NCI-H2227 treated with DMSO at 0.1 percent for 48 hours (cell line): ENCODE measurements around the gene DDHD1.
"Not testable (repeated sequence)": the region's sequence is repeated elsewhere in the genome, so short reads cannot be mapped to it uniquely, and the experiment has no call there.

Experiments
- DNase-seq: peaks from one replicate; lab custom pipeline; 2025; lab: John Stamatoyannopoulos, UW

Gene DDHD1

DNA sequence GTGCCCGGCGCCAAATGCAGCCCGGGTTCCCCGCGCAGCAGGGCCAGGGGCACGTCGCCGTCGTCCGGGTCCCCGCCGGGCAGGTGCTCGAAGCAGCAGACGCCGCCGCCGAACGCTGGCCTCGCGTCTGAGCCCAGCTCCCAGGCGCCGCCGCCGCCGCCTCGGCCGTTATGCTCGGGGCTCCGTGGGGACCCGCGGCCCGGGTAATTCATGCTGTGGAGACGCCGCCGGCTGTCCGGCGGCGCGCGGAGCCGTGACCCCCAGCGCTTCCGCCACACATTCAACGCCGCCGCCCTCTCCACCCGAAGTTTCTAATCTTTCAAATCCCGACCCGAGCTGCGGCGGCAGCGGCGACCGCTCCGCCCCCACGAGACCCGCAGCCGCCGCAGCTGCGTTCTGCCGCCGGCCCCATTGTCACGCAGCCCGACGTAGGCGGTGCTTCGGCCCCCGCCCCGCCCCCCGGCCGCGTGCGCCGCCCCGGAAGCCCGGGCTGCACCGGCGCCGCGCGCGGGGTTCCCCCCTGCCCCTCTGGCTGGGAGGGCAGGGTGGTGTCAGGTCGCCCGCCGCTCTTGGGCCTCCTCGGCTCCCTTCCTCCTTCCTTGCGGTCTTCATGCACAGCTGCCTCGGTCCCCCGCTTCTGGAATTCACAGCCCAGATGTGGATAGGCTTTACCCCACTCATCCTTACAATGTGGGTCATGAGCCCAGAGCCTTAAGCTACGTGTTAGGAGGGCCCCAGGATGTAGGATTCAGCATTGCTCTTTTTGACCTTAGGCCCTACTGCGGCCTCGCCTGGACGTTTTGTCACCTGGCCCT, at the start of gene DDHD1:
Gene DDHD1, minus strand, starts transcription at position 437 of the 815 bp plus-strand sequence. Its CDS starts 225 bp downstream, at position 212.
- peak; percentile 62 for DNase-seq

DNA sequence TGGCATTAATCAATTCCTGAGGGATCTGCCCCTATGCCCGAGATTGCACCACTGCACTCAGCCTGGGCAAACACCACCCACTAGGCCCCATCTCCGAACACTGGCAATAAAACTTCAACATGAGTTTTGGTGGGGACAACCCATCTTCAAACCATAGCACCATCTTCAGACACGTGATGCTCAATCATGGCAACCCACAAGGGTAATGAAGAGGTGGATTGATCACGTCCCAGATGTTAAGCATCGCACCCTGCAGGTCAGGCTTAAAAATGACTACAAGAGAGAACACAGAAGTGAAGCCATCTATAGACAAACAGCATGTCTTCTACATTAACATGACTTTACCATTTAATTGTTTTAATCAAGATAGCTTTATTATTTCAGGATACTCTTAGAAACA, 42.8 kb upstream of the DDHD1 start:
- DNase-seq: no peak

DNA sequence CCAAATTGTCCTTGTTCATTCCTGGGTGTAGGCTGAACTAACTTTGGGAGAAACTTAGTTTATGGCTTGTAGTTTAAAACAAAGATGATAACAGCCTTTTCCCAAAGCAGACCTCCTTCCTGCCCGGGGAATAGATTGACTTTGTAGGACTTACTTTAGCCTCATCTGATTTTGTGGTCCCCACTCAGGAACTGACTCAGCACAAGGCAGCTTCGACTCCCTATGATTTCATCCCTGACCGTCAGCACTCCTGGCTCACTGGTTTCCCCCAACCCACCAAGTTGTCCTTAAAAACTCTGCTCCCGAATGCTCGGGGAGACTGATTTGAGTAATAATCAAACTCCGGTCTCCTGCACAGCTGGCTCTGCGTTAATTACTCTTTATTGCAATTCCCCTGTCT, 40.1 kb upstream of the DDHD1 start:
- DNase-seq: no peak

DNA sequence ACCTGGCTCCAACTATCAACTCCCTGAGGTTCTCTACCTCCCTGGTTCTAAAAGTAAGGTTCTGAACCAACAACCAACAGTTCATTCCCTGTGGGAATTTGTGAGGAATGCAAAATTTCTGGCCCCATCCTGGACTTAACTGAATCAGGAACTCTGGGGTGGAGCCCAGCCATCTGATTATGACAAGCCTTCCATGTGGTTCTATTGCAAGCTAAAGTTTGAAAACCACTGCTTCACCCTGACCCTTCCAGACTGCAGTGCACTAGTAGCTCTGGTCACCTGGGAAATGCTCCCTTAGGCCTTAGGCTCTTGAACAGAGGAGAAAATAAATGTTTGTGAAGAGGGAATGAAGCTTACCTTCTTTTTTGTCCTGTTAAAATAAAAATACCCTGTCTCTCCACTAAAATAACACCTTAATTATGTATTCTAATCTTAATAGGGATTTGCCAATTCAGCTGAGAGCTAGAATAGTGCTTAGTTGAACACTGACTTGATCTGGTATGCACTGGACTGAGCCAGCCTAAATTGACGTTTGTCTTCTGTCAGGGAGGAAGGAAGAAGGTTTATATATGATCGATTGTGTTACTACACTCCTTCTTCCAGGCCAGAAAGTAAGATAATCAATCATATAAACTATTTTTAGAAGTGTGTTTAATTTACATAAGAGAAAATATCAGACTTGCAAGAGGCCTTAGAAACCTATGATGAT, 39.1 kb upstream of the DDHD1 start:
- DNase-seq: no peak

DNA sequence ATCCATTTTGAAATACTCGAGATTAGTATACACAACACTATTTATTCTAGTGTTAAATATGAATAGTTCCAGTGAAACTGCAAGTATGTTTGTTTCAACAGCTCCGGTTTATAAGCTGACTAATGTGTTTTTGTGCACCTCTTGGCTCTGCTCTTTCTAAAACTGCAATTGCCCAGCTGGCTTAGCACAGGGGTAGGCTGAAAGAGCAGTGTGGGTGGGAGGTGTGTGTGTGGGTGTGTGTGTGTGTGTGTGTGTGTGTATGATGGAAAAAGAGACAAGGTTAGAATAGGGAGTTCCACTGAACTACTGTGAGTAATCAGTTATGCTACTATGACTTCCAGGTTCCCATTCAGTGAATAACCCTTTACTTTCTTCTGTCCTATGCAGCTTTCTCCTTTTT, 37.8 kb upstream of the DDHD1 start:
- DNase-seq: no peak

DNA sequence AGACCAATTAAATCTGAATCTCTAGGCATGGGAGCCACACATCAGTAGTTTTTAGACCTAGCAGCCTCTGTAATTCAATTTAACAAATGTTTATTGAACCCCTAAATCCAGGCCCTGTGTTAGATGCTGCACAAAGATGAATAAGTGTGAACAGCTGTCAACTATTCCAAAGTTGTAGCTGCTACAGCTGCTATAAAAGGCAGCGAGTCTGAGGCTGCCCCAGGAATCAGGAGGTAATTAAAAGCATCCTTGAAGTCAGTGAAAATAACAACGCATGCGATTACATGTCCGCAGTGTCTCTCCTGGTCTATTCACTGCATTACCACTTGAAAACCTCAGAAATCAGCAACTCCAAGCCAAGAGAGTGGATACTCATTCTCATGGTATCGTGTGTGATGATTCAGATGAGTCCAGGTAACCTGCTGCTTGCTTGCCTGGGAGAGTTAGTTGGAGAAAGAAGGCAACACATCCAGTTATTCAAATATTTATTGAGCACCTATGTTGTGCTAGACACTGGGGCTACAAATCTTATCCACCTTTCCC, 34.9 kb upstream of the DDHD1 start:
- DNase-seq: no peak

DNA sequence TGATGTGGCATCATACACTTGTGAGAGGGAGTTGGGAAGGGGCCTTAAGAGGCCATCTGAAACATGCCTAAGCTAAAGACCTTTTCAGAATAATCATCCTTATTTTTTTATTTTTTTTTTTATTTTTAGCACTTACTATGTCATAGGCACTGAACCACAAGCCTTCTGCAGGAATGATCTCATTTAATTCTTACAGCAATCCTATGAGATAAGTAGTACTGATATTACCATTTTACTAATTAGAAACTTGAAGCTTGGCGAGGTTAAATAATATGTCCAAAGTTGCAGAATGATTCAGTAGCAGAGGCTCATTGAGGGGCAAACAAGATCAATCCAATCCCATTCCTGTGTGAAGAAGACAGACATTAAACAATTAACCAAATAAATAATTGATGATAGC, 33.4 kb upstream of the DDHD1 start:
- no peak for DNase-seq

DNA sequence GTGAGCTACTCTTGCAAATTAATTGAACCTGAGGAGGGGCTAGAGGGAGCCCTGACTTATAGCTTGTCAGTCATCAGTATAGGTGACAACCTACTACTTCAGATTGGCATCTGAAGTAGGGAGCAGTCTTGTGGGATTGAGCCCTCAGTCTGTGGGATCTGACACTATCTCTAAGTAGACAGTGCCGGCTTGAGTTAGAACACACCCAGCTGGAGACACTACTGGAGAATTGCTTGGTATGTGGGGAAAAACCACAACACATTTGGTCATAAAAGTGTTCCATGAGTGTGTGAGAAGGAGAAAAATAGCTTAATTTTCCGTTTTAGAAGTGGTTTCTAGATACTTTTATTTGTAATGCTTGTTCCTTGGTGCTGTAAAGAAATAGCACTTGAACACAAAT, 30.5 kb upstream of the DDHD1 start:
- no peak for DNase-seq

DNA sequence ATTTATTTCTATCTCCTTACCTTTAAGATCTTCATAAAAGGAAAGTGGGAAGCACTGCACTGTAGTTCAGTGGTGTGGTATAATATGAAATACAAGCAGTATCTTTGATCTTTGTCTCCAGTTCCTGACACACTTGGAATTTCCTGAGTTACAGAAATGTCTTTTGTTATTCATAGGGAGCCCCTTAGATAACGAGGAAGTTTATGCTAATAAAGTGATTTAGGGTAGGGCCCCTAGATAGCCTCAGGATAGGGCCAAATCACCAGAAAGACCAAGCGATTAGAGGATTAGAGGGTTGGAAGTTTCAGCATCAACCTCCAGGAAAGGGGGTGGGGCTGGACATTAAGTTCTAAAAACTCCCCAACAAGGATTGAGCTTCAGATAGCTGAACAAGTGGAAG, 29.9 kb upstream of the DDHD1 start:
- DNase-seq: no peak

DNA sequence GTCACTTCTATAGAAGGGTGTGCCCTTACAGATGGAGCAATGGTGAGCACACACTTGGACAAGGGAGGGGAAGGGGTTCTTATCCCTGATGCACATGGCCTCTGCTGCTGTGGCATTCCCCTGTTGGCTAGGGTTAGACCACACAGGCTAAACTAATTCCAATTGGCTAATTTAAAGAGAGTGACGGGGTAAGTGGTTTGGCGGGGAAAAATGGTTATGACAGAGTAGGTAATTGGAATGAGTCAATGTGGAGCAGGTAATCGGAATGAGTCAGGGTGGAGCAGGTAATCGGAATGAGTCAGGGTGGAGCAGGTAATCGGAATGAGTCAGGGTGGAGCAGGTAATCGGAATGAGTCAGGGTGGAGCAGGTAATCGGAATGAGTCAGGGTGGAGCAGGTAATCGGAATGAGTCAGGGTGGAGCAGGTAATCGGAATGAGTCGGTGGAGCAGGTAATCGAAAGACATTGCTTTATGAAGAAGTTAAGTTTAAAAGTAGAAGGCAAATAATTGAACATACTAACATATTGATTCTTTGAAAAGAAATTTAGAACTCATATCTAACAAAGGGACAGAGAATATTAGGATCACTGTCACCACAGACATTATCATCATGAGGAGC, 28.4 kb upstream of the DDHD1 start:
- DNase-seq: not testable (repeated sequence)

DNA sequence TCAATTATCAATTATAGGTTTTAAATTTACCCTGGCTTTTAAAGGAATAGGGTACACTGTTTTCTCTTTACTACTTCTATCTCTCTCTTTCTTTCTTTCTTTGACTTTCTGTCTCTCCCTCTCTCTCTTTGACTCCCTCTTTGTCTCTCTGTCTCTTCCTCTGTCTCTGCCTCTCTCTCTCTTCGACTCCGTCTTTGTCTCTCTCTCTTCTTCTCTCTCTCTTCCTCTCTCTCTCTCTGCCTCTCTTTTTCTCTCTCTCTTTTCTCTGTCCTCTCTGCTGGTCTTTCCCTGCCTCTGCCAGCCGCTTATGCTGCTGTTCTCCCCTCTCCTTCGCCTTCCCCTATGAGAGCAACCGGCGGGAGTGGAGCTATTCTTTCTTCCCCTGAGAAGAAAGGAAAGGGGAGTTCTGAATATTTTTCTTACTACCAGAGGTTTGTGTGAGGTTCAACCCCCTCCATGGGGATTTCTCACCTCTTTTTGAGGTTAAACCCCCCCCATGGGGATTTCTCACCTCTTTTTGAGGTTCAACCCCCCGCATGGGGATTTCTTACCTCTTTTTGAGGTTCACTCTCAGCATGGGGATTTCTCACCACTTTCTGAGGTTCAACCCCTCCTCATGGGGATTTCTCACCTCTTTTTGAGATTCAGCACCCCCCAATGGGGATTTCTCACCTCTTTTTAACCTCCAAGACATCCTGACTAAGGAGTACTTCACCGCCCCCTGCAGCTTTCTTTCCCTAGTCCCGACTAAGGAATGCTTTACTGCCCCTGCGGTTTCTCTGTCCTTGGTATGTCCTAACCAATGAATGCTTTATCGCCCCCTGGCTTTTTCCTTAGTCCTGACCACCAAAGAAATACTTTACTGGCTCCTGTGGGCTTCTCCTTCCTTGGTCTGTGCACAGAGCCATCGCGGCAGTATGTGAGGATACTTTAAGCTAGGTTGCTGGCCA, 27.4 kb upstream of the DDHD1 start:
- no peak for DNase-seq

DNA sequence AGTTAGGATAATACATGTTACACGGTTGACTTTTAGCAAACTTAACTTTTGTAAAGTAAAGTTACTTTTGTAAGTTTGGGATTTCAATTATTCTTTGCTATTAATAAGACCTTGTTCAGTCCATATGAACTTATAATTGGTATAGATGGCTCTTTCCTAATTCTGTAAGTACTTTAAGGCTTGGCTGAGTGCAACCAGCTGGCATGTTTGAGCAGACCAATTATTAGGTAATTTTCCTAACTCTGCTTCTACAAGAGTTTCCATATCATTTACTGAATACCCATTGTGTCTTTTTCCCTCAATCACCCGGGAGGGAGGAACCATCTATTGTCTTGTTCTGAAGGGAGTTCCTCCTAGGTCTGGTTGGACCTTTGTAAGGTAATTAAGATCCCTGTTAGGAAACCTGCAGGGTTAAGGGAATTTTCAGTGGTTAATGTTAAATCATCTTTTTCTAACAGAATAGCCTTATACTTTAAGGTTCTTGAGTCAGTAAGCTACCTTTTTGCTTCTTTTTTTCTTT, 26.4 kb upstream of the DDHD1 start:
- peak; percentile 12 for DNase-seq

DNA sequence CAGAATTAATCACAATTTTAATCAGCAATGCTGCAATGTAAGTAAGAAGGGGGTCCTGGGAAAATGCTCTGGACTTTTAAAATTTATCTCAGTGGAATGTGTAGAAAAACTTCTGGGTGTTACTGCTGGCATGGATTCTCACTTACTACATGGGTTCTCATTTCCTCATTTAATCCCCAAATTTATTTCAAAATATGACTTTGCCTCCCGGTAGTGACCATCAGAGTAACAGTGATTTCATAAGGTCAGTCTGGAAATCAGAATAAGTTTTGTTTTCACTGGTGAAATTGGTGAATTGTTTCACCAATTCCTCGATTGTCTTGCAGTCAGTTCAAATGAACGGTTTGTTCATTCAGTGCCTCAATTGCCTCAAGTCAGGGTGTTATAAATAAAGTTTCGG, 22.3 kb upstream of the DDHD1 start:
- DNase-seq: no peak

DNA sequence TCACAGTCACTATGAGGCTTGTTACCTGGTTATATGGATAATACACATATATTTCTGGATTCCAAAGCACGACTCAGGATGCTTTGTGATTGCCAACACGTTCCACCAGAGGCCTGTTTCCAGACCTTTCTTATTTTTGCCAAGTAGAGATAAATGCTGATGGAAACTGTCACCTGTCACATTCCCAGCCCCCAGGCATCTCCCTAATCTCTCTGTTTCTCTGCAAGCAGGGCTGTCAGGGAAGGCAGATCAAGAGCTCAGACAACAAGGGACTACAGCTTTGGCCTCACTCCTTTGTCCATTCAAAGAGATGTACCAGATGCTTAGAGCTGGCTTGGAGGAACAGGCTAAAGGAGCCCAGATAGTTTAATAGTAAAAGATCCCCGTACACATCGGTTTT, 21.8 kb upstream of the DDHD1 start:
- no peak for DNase-seq

DNA sequence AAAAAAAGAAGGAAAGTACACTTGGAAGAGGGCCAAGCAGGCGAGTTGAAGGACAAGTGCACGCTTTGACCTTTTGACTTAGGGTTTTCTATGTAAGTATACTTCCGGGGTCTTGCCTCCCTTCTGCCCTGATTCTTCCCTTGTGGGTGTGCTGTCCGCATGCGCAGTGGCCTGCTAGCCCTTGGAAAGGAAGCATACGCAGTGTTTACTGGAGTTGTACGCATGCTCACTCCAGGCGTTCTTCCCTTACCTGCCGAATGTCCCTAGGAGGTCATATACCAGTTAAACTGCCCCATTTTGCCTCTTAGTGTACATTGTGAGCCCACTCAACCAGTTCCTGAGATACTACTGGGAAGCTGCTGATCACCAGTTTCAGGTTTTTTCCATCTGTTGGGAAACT, 15.7 kb upstream of the DDHD1 start:
- DNase-seq: no peak

DNA sequence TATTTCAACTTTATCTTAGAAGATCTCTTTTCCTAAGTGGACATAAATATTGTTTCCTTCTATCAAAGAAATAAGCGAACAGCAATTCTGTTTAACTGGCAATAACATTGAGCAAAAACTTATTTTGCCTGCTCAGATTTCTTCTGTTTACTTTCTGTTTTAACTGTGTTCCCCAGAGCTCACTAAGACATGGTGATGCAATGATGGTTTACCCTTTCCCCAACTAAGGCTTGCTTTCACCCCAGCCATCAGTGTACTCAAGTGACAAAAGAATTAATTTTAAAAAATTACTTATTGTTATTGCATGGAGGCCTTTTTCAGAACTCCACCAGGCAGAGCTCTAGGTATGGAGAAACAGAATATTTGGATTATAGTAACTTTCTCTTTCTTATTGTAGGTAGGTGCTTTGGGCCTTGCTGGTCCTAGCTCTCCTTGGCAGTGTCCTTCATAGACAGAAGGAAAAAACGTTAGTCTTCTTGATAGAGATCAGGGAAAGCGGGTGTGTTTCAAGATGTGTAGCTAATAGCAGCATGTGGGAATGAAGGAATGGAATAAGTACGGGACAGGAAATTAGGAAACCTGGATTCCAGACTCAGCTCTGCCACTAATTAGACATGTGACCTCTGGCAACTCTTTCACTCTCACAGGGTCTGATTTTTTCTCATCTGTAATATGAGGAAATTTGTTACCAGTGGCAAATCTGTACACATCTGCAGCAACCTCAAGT, 14.6 kb upstream of the DDHD1 start:
- DNase-seq: no peak

DNA sequence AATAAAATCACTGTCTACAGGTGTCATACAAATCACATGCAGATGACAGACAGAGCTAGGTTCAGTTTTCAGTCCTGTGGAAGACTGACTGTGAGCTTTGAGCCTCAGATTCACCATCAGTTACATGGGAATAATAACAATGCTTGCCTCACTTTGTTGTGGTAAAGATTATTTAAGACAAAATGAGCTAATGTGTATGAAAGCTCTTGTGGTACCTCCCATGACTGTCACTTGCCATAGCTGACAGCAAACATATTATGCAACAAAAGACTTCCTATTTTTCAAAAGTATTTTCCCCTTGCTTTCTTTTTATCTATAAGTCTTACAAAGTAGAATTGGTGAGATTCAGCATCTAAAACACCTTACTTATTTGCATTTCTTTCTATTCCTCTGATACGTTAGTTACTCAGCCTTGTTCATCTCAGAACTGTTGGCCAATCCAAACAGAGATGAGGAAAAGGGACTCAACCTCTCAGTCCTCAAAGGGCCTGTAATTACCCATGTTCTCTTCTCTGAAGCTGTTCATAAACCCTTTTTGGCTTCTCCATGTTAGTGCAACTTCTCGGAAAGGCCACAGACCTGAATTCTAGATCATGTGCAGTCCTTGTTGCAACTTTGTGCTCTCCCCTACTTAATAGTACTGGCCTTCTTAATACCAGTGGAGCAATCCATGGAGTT, 8.8 kb upstream of the DDHD1 start:
- DNase-seq: no peak

DNA sequence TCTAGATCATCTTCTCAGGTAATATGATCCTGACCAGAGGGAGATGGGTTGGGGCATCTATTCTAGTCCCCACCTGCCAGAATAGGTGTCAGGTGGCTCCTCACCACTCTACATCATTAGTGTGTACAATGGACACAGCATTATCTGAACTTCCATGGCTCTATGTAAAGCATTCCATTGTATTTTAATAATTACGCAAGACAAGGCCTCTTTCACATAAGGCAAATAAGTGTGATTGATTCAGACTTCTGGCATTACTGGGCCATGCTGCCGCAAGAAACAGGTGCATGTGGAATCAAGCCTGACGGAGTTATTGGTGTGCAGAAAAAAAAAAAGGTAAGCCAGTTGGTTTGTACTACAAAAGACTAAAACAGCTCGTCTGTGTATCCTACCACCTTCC, 3.1 kb upstream of the DDHD1 start:
- no peak for DNase-seq

DNA sequence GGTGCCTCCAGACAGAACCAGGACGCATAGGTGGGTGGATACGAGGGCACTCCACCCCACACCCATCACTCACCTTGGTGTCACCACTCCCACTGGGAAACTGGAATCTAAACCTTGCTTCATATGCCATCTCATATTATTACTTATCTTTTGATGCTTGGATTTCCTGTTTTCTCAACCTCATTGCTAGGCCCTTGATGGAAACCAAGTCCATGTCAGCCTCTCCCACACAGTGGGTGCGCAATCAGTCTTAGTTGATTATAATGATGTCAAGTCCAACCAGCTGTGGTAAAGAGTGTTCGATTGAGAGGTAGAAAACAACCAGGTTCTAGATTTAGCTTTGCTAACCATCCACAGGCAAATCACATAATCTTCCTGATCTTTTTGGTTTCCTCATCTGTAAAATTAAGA, 584 bp upstream of the DDHD1 start:
- DNase-seq: no peak

DNA sequence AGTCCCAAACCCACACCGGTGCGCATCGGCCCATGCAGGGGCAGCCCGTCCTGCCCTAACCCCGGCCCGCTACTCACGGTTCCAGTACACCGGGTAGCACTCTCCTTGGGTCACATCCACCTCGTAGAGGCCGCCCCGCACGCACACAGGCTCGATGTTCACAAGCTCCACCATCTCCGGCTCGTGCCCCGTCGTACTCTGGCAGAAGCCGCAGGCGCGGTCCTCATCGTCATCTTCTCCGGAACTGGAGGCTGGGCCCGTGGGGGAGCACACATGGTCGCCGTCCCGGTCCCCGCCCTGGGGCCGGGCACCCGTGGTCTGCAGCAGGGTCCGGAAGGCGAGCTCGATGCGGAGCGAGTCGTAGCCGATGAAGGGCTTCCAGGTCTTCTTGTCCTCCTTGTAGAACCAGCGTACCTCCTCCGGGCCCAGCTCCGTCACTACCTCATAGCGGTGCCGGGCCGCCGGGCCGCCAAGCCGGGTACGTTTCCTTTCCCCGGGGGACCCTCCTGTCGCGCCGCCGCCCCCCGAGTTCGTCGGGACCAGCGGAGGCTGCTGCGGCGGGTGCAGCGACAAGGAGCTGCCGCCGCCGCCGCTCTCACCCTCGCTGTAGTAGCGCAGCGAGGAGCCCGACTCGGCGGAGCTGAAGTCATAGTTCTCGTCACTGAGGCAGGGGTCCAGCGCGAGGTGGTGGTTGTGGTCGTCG, 788 bp downstream of the DDHD1 start:
- DNase-seq: peak; percentile 46
